Esophagus squamous epithelium (tissue), 5 donors: ENCODE measurements around the gene RIN3. TPM values are rescaled to one million over a fixed set of nuclear protein-coding genes. Genes with fewer than 3 reads are reported as not detected.
A peak's percentile ranks its signal among the peaks of the same experiment; 100 is the strongest.

Experiments used
- DNase-seq: peaks from one replicate; lab custom pipeline; 2025; lab: John Stamatoyannopoulos, UW
- H3K27ac ChIP-seq, 4 donors: fragments of 200-600 bp; sonication (generic); one replicate each; pipeline ENCODE4 v1.5.1; 2016 to 2019; ENCODE audit warnings: mild to moderate bottlenecking in 1 of 4
- H3K27me3 ChIP-seq, 4 donors: fragments of 200-600 bp; sonication (generic); 1 replicate in 3 of 4; 2 replicates in 1 of 4; pipeline versions ENCODE4 v1.5.1 to v1.6.0; 2017 to 2021; ENCODE audit warnings: antibody characterized with exemption in 1 of 4
- H3K36me3 ChIP-seq, 3 donors: fragments of 200-600 bp; sonication (generic); one replicate each; pipeline ENCODE4 v1.5.1; 2016 to 2019
- H3K4me1 ChIP-seq, 3 donors: fragments of 200-600 bp; sonication (generic); one replicate each; pipeline ENCODE4 v1.5.1; 2017 to 2019
- H3K4me3 ChIP-seq, 4 donors: fragments of 200-600 bp; sonication (generic); 1 replicate in 3 of 4; 2 replicates in 1 of 4; pipeline ENCODE4 v1.5.1; 2016 to 2019; ENCODE audit warnings: mild to moderate bottlenecking in 2 of 4, moderate library complexity in 1 of 4
- H3K9me3 ChIP-seq, 3 donors: fragments of 200-600 bp; sonication (generic); one replicate each; pipeline ENCODE4 v1.5.1; 2016 to 2019
- CTCF ChIP-seq, 6 experiments: fragments of 450-650 bp in 4 of 6; fragments of 200-600 bp in 2 of 6; sonication (generic) in 2 of 6; IDR thresholded peaks; one replicate each; pipeline ENCODE4 v1.5.1; 2016 to 2019; ENCODE audit warnings: antibody characterized with exemption in 6 of 6, mild to moderate bottlenecking in 4 of 6, moderate library complexity in 4 of 6
- POLR2A ChIP-seq, 4 donors: fragments of 450-650 bp; IDR thresholded peaks; one replicate each; pipeline ENCODE4 v1.6.1; 2017; ENCODE audit warnings: antibody characterized with exemption in 4 of 4, mild to moderate bottlenecking in 4 of 4, moderate library complexity in 3 of 4
- WGBS, 2 donors: methylation state at CpG; one replicate each; pipeline ENCODE4 v1.1.5; 2018; 5-methylcytosine and 5-hydroxymethylcytosine counted together
- intact Hi-C: fragments of 100-400 bp; cut with DNase I; formaldehyde crosslinking; loops from one replicate; pipeline ENCODE4 v1.15.0; 2022
- total RNA-seq, 4 donors: library from RNA; depleted of rRNA; stranded (reverse); fragments of >200 nt; gene quantifications; one replicate each; pipeline ENCODE4 v1.1.0, GENCODE V29; 2016
- donor health status: DM: yes; HTN: yes; CAD: no.

RIN3 gene
- total RNA-seq, 4 donors from 2014 or later: 1.9 to 9.7 (median 4.4) TPM

- Histone ChIP-seq H3K36me3 (peaks cover 0 to 33% (median 3%) of the 10 kb centered on the region in 3 donors), H3K4me1 (peaks cover 0 to 4% (median 0%) of the 10 kb centered on the region in 3 donors), H3K9me3 (no peaks in the 10 kb centered on the region), H3K4me3 (no peak overlapping the region), H3K27me3 (no peaks in the 10 kb centered on the region), H3K27ac (peak overlapping the region in 1 of 4 donors; percentile 60)
- TF ChIP-seq POLR2A (IDR thresholded peaks at IDR 0.05): no peak
- TF ChIP-seq CTCF (IDR thresholded peaks at IDR 0.05): no peak
- 56 to 60% methylated on average over 6 to 9 of the region's 9 CpGs for WGBS, 2 donors
- intact Hi-C loops: no loop called here
- DNase-seq: no peak
These were observed 162.4 kb downstream of the RIN3 start for GRCh38 chr14:92675976-92676375.

- peak overlapping the region in 1 of 4 donors; percentile 60 for H3K27ac ChIP-seq
- no peak for TF ChIP-seq POLR2A (IDR thresholded peaks at IDR 0.05)
- no peak for TF ChIP-seq CTCF (IDR thresholded peaks at IDR 0.05)
- WGBS, 2 donors: 85 to 96% methylated on average over 2 of the region's 8 CpGs
- intact Hi-C loops: no loop called here
- peaks cover 0 to 33% (median 3%) of the 10 kb centered on the region in 3 donors for H3K36me3 ChIP-seq
- DNase-seq: no peak
- no peak overlapping the region for H3K4me3 ChIP-seq
- H3K4me1 ChIP-seq: peaks cover 0 to 9% (median 0%) of the 10 kb centered on the region in 3 donors
- H3K27me3 ChIP-seq: no peaks in the 10 kb centered on the region
- no peaks in the 10 kb centered on the region for H3K9me3 ChIP-seq
These were observed 163.0 kb downstream of the RIN3 start for GRCh38 chr14:92676403-92677086.

GRCh38 chr14:92677087-92677668 lies 163.6 kb downstream of the RIN3 start:
- no peaks in the 10 kb centered on the region for H3K27me3 ChIP-seq
- intact Hi-C loops: no loop called here
- 67 to 71% methylated on average over 4 of the region's 4 CpGs for WGBS, 2 donors
- TF ChIP-seq CTCF (IDR thresholded peaks at IDR 0.05) (no peak), POLR2A (IDR thresholded peaks at IDR 0.05) (no peak)
- no peak for DNase-seq
- H3K9me3 ChIP-seq: no peaks in the 10 kb centered on the region
- H3K27ac ChIP-seq: no peak overlapping the region
- H3K4me1 ChIP-seq: peaks cover 0 to 9% (median 0%) of the 10 kb centered on the region in 3 donors
- H3K4me3 ChIP-seq: no peak overlapping the region
- peaks cover 0 to 38% (median 3%) of the 10 kb centered on the region in 3 donors for H3K36me3 ChIP-seq

GRCh38 chr14:92677955-92678354 lies 164.4 kb downstream of the RIN3 start:
- Histone ChIP-seq H3K36me3 (peaks cover 0 to 43% (median 3%) of the 10 kb centered on the region in 3 donors), H3K27me3 (no peaks in the 10 kb centered on the region), H3K4me1 (peaks cover 0 to 9% (median 0%) of the 10 kb centered on the region in 3 donors), H3K4me3 (no peak overlapping the region), H3K27ac (no peak overlapping the region), H3K9me3 (no peaks in the 10 kb centered on the region)
- WGBS, 2 donors: 84 to 97% methylated on average over 2 of the region's 2 CpGs
- no peak for DNase-seq
- no peak for TF ChIP-seq POLR2A (IDR thresholded peaks at IDR 0.05)
- no peak for TF ChIP-seq CTCF (IDR thresholded peaks at IDR 0.05)
- intact Hi-C loops: no loop called here

GRCh38 chr14:92678766-92679165 lies 165.2 kb downstream of the RIN3 start:
- TF ChIP-seq CTCF (IDR thresholded peaks at IDR 0.05): no peak
- TF ChIP-seq POLR2A (IDR thresholded peaks at IDR 0.05): no peak
- WGBS, 2 donors: 61 to 71% methylated on average over 3 to 5 of the region's 5 CpGs
- H3K36me3 ChIP-seq: peaks cover 0 to 43% (median 3%) of the 10 kb centered on the region in 3 donors
- H3K27ac ChIP-seq: no peak overlapping the region
- peaks cover 0 to 9% (median 0%) of the 10 kb centered on the region in 3 donors for H3K4me1 ChIP-seq
- H3K9me3 ChIP-seq: no peaks in the 10 kb centered on the region
- no peaks in the 10 kb centered on the region for H3K27me3 ChIP-seq
- intact Hi-C loops: no loop called here
- no peak overlapping the region for H3K4me3 ChIP-seq
- no peak for DNase-seq
